H1 (cell line): ENCODE measurements around the gene GTF2F2.

Experiments used
- BCL11A ChIP-seq, 2 experiments: IDR thresholded peaks; one replicate each; pipeline ENCODE4 v1.6.1; 2011; ENCODE audit warnings: low read depth in 2 of 2, low read length in 2 of 2, mild to moderate bottlenecking in 2 of 2
- CEBPB ChIP-seq: IDR thresholded peaks from 2 replicates; pipeline ENCODE4 v1.6.1; 2012; ENCODE audit warnings: low read depth, low read length
- CHD2 ChIP-seq: IDR thresholded peaks from 2 replicates; pipeline ENCODE4 v1.6.1; 2012; ENCODE audit warnings: low read length, improper control_type of control experiment
- CHD7 ChIP-seq: fragments of 300-600 bp; sonication (generic); IDR thresholded peaks from 2 replicates; pipeline ENCODE4 v1.7.1; 2012; ENCODE audit warnings: low read length, moderate library complexity, mild to moderate bottlenecking, inconsistent platforms; ENCODE audit not compliant: insufficient replicate concordance
- CTCF ChIP-seq, 3 experiments: IDR thresholded peaks; 1 replicate in 2 of 3; 2 replicates in 1 of 3; pipeline versions ENCODE4 v1.5.1 to v1.6.1; 2011; ENCODE audit warnings: low read length in 3 of 3, mild to moderate bottlenecking in 3 of 3, inconsistent platforms in 2 of 3, low read depth in 1 of 3, moderate library complexity in 1 of 3; ENCODE audit not compliant: insufficient read depth in 1 of 3; ENCODE audit errors: control extremely low read depth in 1 of 3
- EZH2 ChIP-seq: fragments of 200-600 bp; sonication (generic); IDR thresholded peaks from 2 replicates; pipeline ENCODE4 v1.7.1; 2012; ENCODE audit warnings: low read depth, mild to moderate bottlenecking, moderate library complexity, low read length, inconsistent platforms; ENCODE audit not compliant: severe bottlenecking
- JUND ChIP-seq: IDR thresholded peaks from 2 replicates; pipeline ENCODE4 v1.6.1; 2011; ENCODE audit warnings: mild to moderate bottlenecking, improper control_type of control experiment, low read length
- MAX ChIP-seq: IDR thresholded peaks from 2 replicates; pipeline ENCODE4 v1.6.1; 2012; ENCODE audit warnings: inconsistent platforms
- POLR2AphosphoS5 ChIP-seq: IDR thresholded peaks from 2 replicates; pipeline ENCODE4 v1.6.1; 2011; ENCODE audit warnings: low read depth, low read length
- RNF2 ChIP-seq: fragments of 200-900, 300-1000 bp; sonication (generic); IDR thresholded peaks from 2 replicates; pipeline ENCODE4 v1.7.1; 2016; ENCODE audit warnings: borderline replicate concordance, low read depth, mild to moderate bottlenecking, antibody characterized with exemption, low read length; ENCODE audit not compliant: poor library complexity, severe bottlenecking; ENCODE audit errors: missing control alignments
- SIN3A ChIP-seq, 2 experiments: IDR thresholded peaks in 1 of 2; conservative IDR thresholded peaks in 1 of 2; 2 replicates each; pipeline ENCODE4 v1.6.1; 2011 to 2012; ENCODE audit warnings: low read length in 2 of 2, improper control_type of control experiment in 1 of 2, low read depth in 1 of 2, mild to moderate bottlenecking in 1 of 2
- SP1 ChIP-seq: IDR thresholded peaks from 2 replicates; pipeline ENCODE4 v1.6.1; 2011; ENCODE audit warnings: low read depth, low read length
- TEAD4 ChIP-seq: IDR thresholded peaks from 2 replicates; pipeline ENCODE4 v1.6.1; 2012; ENCODE audit warnings: low read depth, low read length, inconsistent platforms, mixed read lengths

- TF ChIP-seq TEAD4 (no peak), CHD2 (no peak), CHD7 (no peak), CTCF (IDR thresholded peaks at IDR 0.05; ENCODE audit: control extremely low read depth in 1 of 3, insufficient read depth in 1 of 3, low read depth in 1 of 3, low read length in 3 of 3) (no peak), SP1 (no peak), EZH2 (no peak), CEBPB (no peak), BCL11A (IDR thresholded peaks at IDR 0.05; ENCODE audit: low read depth in 2 of 2, low read length in 2 of 2) (no peak), POLR2AphosphoS5 (no peak), SIN3A (conservative IDR thresholded peaks at IDR 0.05 in 1 of 2, IDR thresholded peaks at IDR 0.05 in 1 of 2; ENCODE audit: low read depth in 1 of 2, low read length in 2 of 2) (no peak), MAX (no peak), JUND (no peak), RNF2 (no peak)
Measured at GRCh38 chr13:45306966-45307365, 186.7 kb downstream of the GTF2F2 start.
